ENCODE results near the gene DIPK1B.

DIPK1B gene

DNA sequence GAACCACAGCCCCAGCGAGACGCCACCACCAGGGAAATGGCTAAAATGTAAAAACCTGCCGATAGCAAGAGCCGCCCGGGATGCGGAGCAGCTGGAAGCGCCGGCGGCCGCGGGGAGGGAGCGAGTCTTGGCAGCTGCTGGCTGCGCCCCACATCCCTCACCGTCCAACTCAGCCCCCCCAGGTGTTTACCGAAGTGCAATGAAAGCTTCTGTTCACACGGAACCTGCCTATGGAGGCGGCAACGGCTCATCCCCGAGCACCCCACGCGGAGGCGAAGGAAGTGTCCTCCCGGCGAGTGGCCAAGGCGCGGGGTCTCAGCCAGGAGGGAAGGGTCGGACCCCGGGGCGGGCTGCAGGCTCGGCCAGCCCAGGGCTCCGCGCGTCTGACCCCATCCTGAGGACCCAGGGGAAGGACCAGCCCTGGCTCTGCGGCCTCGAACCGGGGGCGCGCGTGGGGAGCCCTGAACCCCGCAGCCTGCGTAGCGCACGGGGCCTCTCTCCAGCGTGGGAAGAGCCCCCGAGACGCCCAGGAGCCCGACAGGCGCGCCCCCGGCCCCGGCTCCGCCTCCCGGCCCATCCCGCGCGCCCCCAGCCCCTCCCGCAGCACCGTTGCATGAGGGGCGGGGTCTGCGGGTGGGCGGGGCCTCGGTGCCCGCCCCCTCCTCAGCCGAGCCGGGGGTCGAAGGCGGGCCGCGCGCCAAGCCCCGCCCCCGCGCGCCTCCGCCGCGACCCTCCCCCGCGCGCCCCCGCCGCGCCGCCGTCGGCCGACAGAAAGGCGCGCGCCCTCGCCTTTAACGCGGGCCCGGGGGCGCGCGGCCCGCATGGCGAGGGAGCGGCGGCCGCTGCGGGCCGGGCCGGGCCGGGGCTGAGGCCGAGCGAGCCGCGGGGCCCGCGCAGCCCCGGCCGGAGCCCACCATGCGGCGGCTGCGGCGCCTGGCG, at the start of gene DIPK1B:
TSS of gene DIPK1B (plus strand) at position 822 of the 939 bp plus-strand sequence. CDS start at position 916, 94 bp downstream.
- TF ChIP-seq ZNF274 (IDR thresholded peaks at IDR 0.05; ENCODE audit: low read depth, low read length) (no peak), YY1 (IDR thresholded peaks at IDR 0.05; ENCODE audit: insufficient read depth, insufficient read length) (no peak), SUZ12 (IDR thresholded peaks at IDR 0.05; ENCODE audit: extremely low read depth, insufficient read depth, insufficient read length) (no peak)
- Histone ChIP-seq H3K9me3 (ENCODE audit: insufficient read depth, low read length) (no peaks in the 10 kb centered on the region), H3K36me3 (ENCODE audit: insufficient read depth, insufficient read length, low read length) (peaks cover 5% of the 10 kb centered on the region), H3K9ac (ENCODE audit: insufficient read length, low read depth) (peak within 1 kb of the TSS; percentile 87), H3K27me3 (ENCODE audit: insufficient read depth, insufficient read length) (peaks cover 9% of the 10 kb centered on the region), H3K4me3 (ENCODE audit: insufficient read length, low read depth) (peak within 1 kb of the TSS; percentile 72), H3K4me1 (ENCODE audit: insufficient read depth, insufficient read length) (peaks cover 34% of the 10 kb centered on the region)
- no peak for DNase-seq (ENCODE audit: low read depth, low spot score)

DNA sequence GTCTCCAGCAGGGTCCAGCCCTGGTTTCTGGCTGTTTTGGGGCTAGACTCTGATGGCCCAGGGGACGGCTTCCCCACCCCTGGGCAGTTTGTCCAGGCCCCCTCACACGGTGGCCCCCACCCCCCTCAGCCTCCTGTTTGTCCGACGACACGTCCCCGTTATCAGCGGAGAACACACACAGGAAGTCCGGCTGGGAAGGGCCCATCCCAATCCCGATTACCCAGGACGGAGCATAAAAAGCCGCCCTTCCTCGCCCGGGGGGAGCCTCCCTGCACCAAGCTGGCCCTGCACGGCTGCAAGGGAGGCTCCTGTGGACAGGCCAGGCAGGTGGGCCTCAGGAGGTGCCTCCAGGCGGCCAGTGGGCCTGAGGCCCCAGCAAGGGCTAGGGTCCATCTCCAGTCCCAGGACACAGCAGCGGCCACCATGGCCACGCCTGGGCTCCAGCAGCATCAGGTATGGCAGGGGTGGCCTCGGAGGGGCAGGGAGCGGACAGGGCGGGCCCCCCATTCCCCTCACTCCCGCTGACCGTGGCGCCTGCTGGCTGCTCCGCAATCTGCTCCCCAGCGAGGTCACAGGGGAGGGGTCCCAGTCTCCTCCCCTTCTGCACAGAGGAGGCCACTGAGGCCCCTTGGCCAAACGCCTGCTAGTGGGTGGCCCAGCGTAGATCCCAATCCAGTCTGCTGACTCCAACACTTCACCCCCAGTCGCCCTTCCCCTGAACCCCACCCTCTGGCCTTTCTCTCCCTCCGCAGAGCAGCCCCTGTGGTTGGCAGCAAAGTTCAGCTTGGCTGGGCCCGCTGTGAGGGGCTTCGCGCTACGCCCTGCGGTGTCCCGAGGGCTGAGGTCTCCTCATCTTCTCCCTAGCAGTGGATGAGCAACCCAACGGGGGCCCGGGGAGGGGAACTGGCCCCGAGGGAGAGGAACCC, 49.5 kb upstream of the DIPK1B start, which contains the start of gene EGFL7:
TSS of gene EGFL7 (plus strand) at position 261 of the 926 bp plus-strand sequence. CDS start 5,367 bp downstream, outside the sequence.
- H3K9me3 ChIP-seq (ENCODE audit: insufficient read depth, low read length): no peaks in the 10 kb centered on the region
- H3K27me3 ChIP-seq (ENCODE audit: insufficient read depth, insufficient read length): peaks cover 15% of the 10 kb centered on the region
- DNase-seq (ENCODE audit: low read depth, low spot score): no peak
- no peak for TF ChIP-seq SUZ12 (IDR thresholded peaks at IDR 0.05; ENCODE audit: extremely low read depth, insufficient read depth, insufficient read length)
- no peak for TF ChIP-seq ZNF274 (IDR thresholded peaks at IDR 0.05; ENCODE audit: low read depth, low read length)
- no peak for TF ChIP-seq YY1 (IDR thresholded peaks at IDR 0.05; ENCODE audit: insufficient read depth, insufficient read length)
- H3K4me3 ChIP-seq (ENCODE audit: insufficient read length, low read depth): no peak within 1 kb of the TSS
- peaks cover 26% of the 10 kb centered on the region for H3K4me1 ChIP-seq (ENCODE audit: insufficient read depth, insufficient read length)
- peak within 1 kb of the TSS; percentile 44 for H3K9ac ChIP-seq (ENCODE audit: insufficient read length, low read depth)
- no peaks in the 10 kb centered on the region for H3K36me3 ChIP-seq (ENCODE audit: insufficient read depth, insufficient read length, low read length)

GRCh38 chr9:136664000-136664915, 48.1 kb upstream of the DIPK1B start:
- Histone ChIP-seq H3K9me3 (ENCODE audit: insufficient read depth, low read length) (no peaks in the 10 kb centered on the region), H3K4me3 (ENCODE audit: insufficient read length, low read depth) (no peak overlapping the region), H3K9ac (ENCODE audit: insufficient read length, low read depth) (peak overlapping the region; percentile 66), H3K27me3 (ENCODE audit: insufficient read depth, insufficient read length) (peaks cover 15% of the 10 kb centered on the region), H3K36me3 (ENCODE audit: insufficient read depth, insufficient read length, low read length) (no peaks in the 10 kb centered on the region), H3K4me1 (ENCODE audit: insufficient read depth, insufficient read length) (peaks cover 34% of the 10 kb centered on the region)
- DNase-seq (ENCODE audit: low read depth, low spot score): no peak
- TF ChIP-seq ZNF274 (IDR thresholded peaks at IDR 0.05; ENCODE audit: low read depth, low read length) (no peak), SUZ12 (IDR thresholded peaks at IDR 0.05; ENCODE audit: extremely low read depth, insufficient read depth, insufficient read length) (no peak), YY1 (IDR thresholded peaks at IDR 0.05; ENCODE audit: insufficient read depth, insufficient read length) (no peak)

- Histone ChIP-seq H3K4me1 (ENCODE audit: insufficient read depth, insufficient read length) (peaks cover 34% of the 10 kb centered on the region), H3K4me3 (ENCODE audit: insufficient read length, low read depth) (peak overlapping the region; percentile 38), H3K36me3 (ENCODE audit: insufficient read depth, insufficient read length, low read length) (no peaks in the 10 kb centered on the region), H3K27me3 (ENCODE audit: insufficient read depth, insufficient read length) (peaks cover 15% of the 10 kb centered on the region), H3K9me3 (ENCODE audit: insufficient read depth, low read length) (no peaks in the 10 kb centered on the region), H3K9ac (ENCODE audit: insufficient read length, low read depth) (peak overlapping the region; percentile 66)
- no peak for DNase-seq (ENCODE audit: low read depth, low spot score)
- TF ChIP-seq SUZ12 (IDR thresholded peaks at IDR 0.05; ENCODE audit: extremely low read depth, insufficient read depth, insufficient read length) (no peak), YY1 (IDR thresholded peaks at IDR 0.05; ENCODE audit: insufficient read depth, insufficient read length) (no peak), ZNF274 (IDR thresholded peaks at IDR 0.05; ENCODE audit: low read depth, low read length) (no peak)
Observed at GRCh38 chr9:136665111-136665703, 47.2 kb upstream of the DIPK1B start.

DNA sequence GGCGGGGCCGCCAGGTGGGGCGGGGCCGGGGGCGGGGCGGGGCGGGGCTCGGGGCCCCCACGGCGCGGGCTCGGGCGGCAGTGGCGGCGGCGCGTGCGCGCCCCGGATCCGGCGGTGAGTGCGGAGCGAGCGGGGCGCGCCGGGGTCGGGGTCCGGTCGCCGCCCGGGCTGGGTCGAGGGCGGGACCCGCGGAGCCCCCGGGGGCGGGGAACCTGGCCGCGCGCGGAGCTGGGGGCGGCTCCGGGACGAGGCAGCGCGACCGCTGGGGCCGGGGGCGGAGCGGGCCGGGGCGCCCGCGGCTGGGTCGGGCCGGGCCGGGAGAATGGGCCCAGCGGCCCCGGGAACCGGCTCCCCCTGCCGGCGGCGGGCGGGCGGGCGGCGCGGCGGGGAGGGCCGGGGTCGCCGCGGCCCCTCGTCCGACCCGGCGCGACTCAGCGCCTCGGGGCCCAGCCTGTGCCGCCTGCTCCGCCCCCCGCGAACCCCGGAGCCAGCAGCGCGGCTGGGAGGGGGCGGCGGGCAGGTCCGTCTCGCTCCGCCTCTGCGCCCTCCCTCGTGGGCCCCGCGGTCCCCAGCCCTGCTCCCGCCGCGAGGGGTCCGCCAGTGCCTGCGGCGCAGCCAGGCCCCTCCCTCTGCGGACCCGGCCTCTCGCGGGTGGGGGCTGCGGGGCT, 46.5 kb upstream of the DIPK1B start:
- H3K9me3 ChIP-seq (ENCODE audit: insufficient read depth, low read length): no peaks in the 10 kb centered on the region
- H3K4me1 ChIP-seq (ENCODE audit: insufficient read depth, insufficient read length): peaks cover 34% of the 10 kb centered on the region
- peak overlapping the region; percentile 64 for H3K9ac ChIP-seq (ENCODE audit: insufficient read length, low read depth)
- TF ChIP-seq ZNF274 (IDR thresholded peaks at IDR 0.05; ENCODE audit: low read depth, low read length) (no peak), YY1 (IDR thresholded peaks at IDR 0.05; ENCODE audit: insufficient read depth, insufficient read length) (no peak), SUZ12 (IDR thresholded peaks at IDR 0.05; ENCODE audit: extremely low read depth, insufficient read depth, insufficient read length) (no peak)
- H3K36me3 ChIP-seq (ENCODE audit: insufficient read depth, insufficient read length, low read length): no peaks in the 10 kb centered on the region
- H3K4me3 ChIP-seq (ENCODE audit: insufficient read length, low read depth): peak overlapping the region; percentile 51
- DNase-seq (ENCODE audit: low read depth, low spot score): no peak
- peaks cover 15% of the 10 kb centered on the region for H3K27me3 ChIP-seq (ENCODE audit: insufficient read depth, insufficient read length)
